SKM-1 (cell line): ENCODE data around the gene RNF113B.

Source experiments
- DNase-seq: peaks from one replicate; lab custom pipeline; 2025; ENCODE audit not compliant: unreplicated experiment; lab: John Stamatoyannopoulos, UW

Gene RNF113B

GRCh38 chr13:98176777-98177608 lies at the start of gene RNF113B:
TSS of gene RNF113B (minus strand) at chr13:98177269. CDS start at chr13:98177236, 33 bp downstream.
- DNase-seq, result no peak

GRCh38 chr13:98226496-98226895 lies 49.4 kb upstream of the RNF113B start:
- DNase-seq, result no peak

- no peak for DNase-seq
Observed at GRCh38 chr13:98225036-98225940, 48.2 kb upstream of the RNF113B start.

GRCh38 chr13:98224557-98224956 lies 47.5 kb upstream of the RNF113B start:
- DNase-seq, result no peak

GRCh38 chr13:98223741-98224140 lies 46.7 kb upstream of the RNF113B start:
- DNase-seq, result no peak

- DNase-seq, result no peak
Observed at GRCh38 chr13:98222816-98223215, 45.7 kb upstream of the RNF113B start.

- DNase-seq, result no peak
Observed at GRCh38 chr13:98222081-98222554, 45.0 kb upstream of the RNF113B start.

- no peak for DNase-seq
Observed at GRCh38 chr13:98221234-98221633, 44.2 kb upstream of the RNF113B start.

- no peak for DNase-seq
Observed at GRCh38 chr13:98220271-98220791, 43.3 kb upstream of the RNF113B start.

GRCh38 chr13:98219685-98220084 lies 42.6 kb upstream of the RNF113B start:
- DNase-seq, result no peak

- DNase-seq, result no peak
Observed at GRCh38 chr13:98217597-98217996, 40.5 kb upstream of the RNF113B start.

GRCh38 chr13:98216711-98217285 lies 39.7 kb upstream of the RNF113B start:
- no peak for DNase-seq

GRCh38 chr13:98216135-98216565 lies 39.1 kb upstream of the RNF113B start:
- no peak for DNase-seq

GRCh38 chr13:98215508-98215907 lies 38.4 kb upstream of the RNF113B start:
- no peak for DNase-seq

GRCh38 chr13:98214707-98215106 lies 37.6 kb upstream of the RNF113B start:
- no peak for DNase-seq

GRCh38 chr13:98214008-98214643 lies 37.1 kb upstream of the RNF113B start:
- no peak for DNase-seq

GRCh38 chr13:98213354-98213753 lies 36.3 kb upstream of the RNF113B start:
- no peak for DNase-seq

GRCh38 chr13:98212763-98213162 lies 35.7 kb upstream of the RNF113B start:
- no peak for DNase-seq

GRCh38 chr13:98208606-98209005 lies 31.5 kb upstream of the RNF113B start:
- DNase-seq, result no peak

GRCh38 chr13:98207416-98207815 lies 30.3 kb upstream of the RNF113B start:
- DNase-seq, result no peak

GRCh38 chr13:98206946-98207345 lies 29.9 kb upstream of the RNF113B start:
- no peak for DNase-seq
